H9 (cell line): ENCODE data around the gene ATP11B. TPM values are rescaled to one million over a fixed set of nuclear protein-coding genes. Genes with fewer than 3 reads are reported as not detected.

Experiments
- DNase-seq: peaks from one replicate; pipeline ENCODE4 v3.0.0-alpha.2; 2017
- H2AFZ ChIP-seq: one replicate; pipeline ENCODE4 v1.6.1; 2013; ENCODE audit warnings: mild to moderate bottlenecking, low read length, control low read depth, moderate library complexity
- H2AK5ac ChIP-seq: 2 replicates; pipeline ENCODE4 v1.6.1; 2013; ENCODE audit warnings: low read length, control low read depth, mixed read lengths; ENCODE audit not compliant: insufficient read length
- H2BK120ac ChIP-seq: one replicate; pipeline ENCODE4 v1.6.1; 2013; ENCODE audit warnings: low read depth, mild to moderate bottlenecking, low read length, control low read depth, inconsistent platforms; ENCODE audit not compliant: poor library complexity, severe bottlenecking
- H2BK12ac ChIP-seq: 2 replicates; pipeline ENCODE4 v1.6.1; 2013; ENCODE audit warnings: low read length, control low read depth, mixed read lengths, low read depth; ENCODE audit not compliant: insufficient read length
- H2BK15ac ChIP-seq: 2 replicates; pipeline ENCODE4 v1.6.1; 2013; ENCODE audit warnings: low read depth, low read length, control low read depth
- H2BK20ac ChIP-seq: one replicate; pipeline ENCODE4 v1.6.1; 2013; ENCODE audit warnings: low read depth, mild to moderate bottlenecking, low read length, control low read depth, inconsistent platforms; ENCODE audit not compliant: poor library complexity, severe bottlenecking
- H2BK5ac ChIP-seq: 2 replicates; pipeline ENCODE4 v1.6.1; 2013; ENCODE audit warnings: low read length, control low read depth, mixed read lengths; ENCODE audit not compliant: insufficient read length
- H3K14ac ChIP-seq: 2 replicates; pipeline ENCODE4 v1.6.1; 2013; ENCODE audit warnings: low read length, control low read depth; ENCODE audit not compliant: insufficient read depth
- H3K18ac ChIP-seq: 2 replicates; pipeline ENCODE4 v1.6.1; 2013; ENCODE audit warnings: low read depth, mild to moderate bottlenecking, mixed read lengths, low read length, control low read depth; ENCODE audit not compliant: insufficient read length
- H3K23ac ChIP-seq: 2 replicates; pipeline ENCODE4 v1.6.1; 2013; ENCODE audit warnings: low read length, control low read depth, mixed read lengths, low read depth; ENCODE audit not compliant: insufficient read length
- H3K23me2 ChIP-seq: 2 replicates; pipeline ENCODE4 v1.6.1; 2013; ENCODE audit warnings: low read depth, mild to moderate bottlenecking, mixed read lengths, low read length, control low read depth; ENCODE audit not compliant: insufficient read length, poor library complexity, severe bottlenecking
- H3K27ac ChIP-seq: 2 replicates; pipeline ENCODE4 v1.5.1; 2013; ENCODE audit warnings: low read length, control low read depth, mixed read lengths, low read depth; ENCODE audit not compliant: insufficient read length
- H3K27me3 ChIP-seq: 2 replicates; pipeline ENCODE4 v1.6.1; 2013; ENCODE audit warnings: low read length, control low read depth, inconsistent platforms; ENCODE audit not compliant: insufficient read depth
- H3K4ac ChIP-seq: 2 replicates; pipeline ENCODE4 v1.6.1; 2013; ENCODE audit warnings: low read depth, mild to moderate bottlenecking, control low read depth, inconsistent platforms, low read length, moderate library complexity
- H3K4me1 ChIP-seq: 2 replicates; pipeline ENCODE4 v1.6.1; 2013; ENCODE audit warnings: low read length, control low read depth, inconsistent platforms; ENCODE audit not compliant: insufficient read depth
- H3K4me2 ChIP-seq: 2 replicates; pipeline ENCODE4 v1.6.1; 2013; ENCODE audit warnings: low read length, control low read depth, mixed read lengths; ENCODE audit not compliant: insufficient read length, insufficient read depth
- H3K56ac ChIP-seq: 2 replicates; pipeline ENCODE4 v1.6.1; 2013; ENCODE audit warnings: low read depth, mild to moderate bottlenecking, mixed read lengths, low read length, control low read depth; ENCODE audit not compliant: insufficient read length
- H3K79me1 ChIP-seq: 2 replicates; pipeline ENCODE4 v1.6.1; 2013; ENCODE audit warnings: low read depth, mild to moderate bottlenecking, moderate library complexity, low read length, control low read depth, inconsistent platforms; ENCODE audit not compliant: insufficient read depth, poor library complexity, severe bottlenecking
- H3K79me2 ChIP-seq: 2 replicates; pipeline ENCODE4 v1.6.1; 2013; ENCODE audit warnings: low read length, control low read depth, inconsistent platforms; ENCODE audit not compliant: insufficient read depth
- H3K9ac ChIP-seq: 2 replicates; pipeline ENCODE4 v1.6.1; 2013; ENCODE audit warnings: low read length, control low read depth, mixed read lengths; ENCODE audit not compliant: insufficient read length; ENCODE audit errors: extremely low read depth
- H3K9me3 ChIP-seq: one replicate; pipeline ENCODE4 v1.6.1; 2013; ENCODE audit warnings: low read depth, low read length, inconsistent platforms; ENCODE audit not compliant: control insufficient read depth
- H3T11ph ChIP-seq: one replicate; pipeline ENCODE4 v1.6.1; 2013; ENCODE audit warnings: mild to moderate bottlenecking, low read length, control low read depth, inconsistent platforms
- H4K20me1 ChIP-seq: one replicate; pipeline ENCODE4 v1.6.1; 2013; ENCODE audit not compliant: control insufficient read depth, insufficient read length, insufficient read depth
- H4K5ac ChIP-seq: 2 replicates; pipeline ENCODE4 v1.6.1; 2013; ENCODE audit warnings: low read depth, mild to moderate bottlenecking, mixed read lengths, low read length, control low read depth; ENCODE audit not compliant: insufficient read length
- H4K8ac ChIP-seq: replicated peaks from 2 replicates; pipeline ENCODE4 v1.6.1; 2013; ENCODE audit warnings: low read length, control low read depth, mixed read lengths, low read depth; ENCODE audit not compliant: insufficient read length
- H4K91ac ChIP-seq: 2 replicates; pipeline ENCODE4 v1.6.1; 2013; ENCODE audit warnings: low read depth, mild to moderate bottlenecking, moderate library complexity, mixed read lengths, low read length, control low read depth; ENCODE audit not compliant: insufficient read length
- H3K27ac Mint-ChIP-seq, 3 experiments: 2 replicates in 2 of 3; 3 replicates in 1 of 3; pipeline ENCODE4 v1.8.0; 2020 to 2021; ENCODE audit warnings: mixed read lengths in 3 of 3, mild to moderate bottlenecking in 1 of 3, moderate library complexity in 1 of 3
- H3K27me3 Mint-ChIP-seq: 2 replicates; pipeline ENCODE4 v1.8.0; 2021; ENCODE audit warnings: low read depth, mild to moderate bottlenecking, moderate library complexity, mixed read lengths
- H3K36me3 Mint-ChIP-seq, 3 experiments: 2 replicates in 2 of 3; 3 replicates in 1 of 3; pipeline ENCODE4 v1.8.0; 2020 to 2021; ENCODE audit warnings: low read depth in 3 of 3, mixed read lengths in 3 of 3; ENCODE audit not compliant: insufficient read depth in 1 of 3
- H3K4me1 Mint-ChIP-seq, 2 experiments: 2 replicates each; pipeline ENCODE4 v1.8.0; 2020; ENCODE audit warnings: mixed read lengths in 2 of 2
- H3K4me3 Mint-ChIP-seq, 2 experiments: 2 replicates in 1 of 2; 3 replicates in 1 of 2; pipeline ENCODE4 v1.8.0; 2020 to 2021; ENCODE audit warnings: mild to moderate bottlenecking in 2 of 2, mixed read lengths in 2 of 2, moderate library complexity in 1 of 2
- H3K9me3 Mint-ChIP-seq, 2 experiments: 2 replicates in 1 of 2; 3 replicates in 1 of 2; pipeline ENCODE4 v1.8.0; 2020; ENCODE audit warnings: mild to moderate bottlenecking in 2 of 2, mixed read lengths in 2 of 2, moderate library complexity in 1 of 2
- CTCF ChIP-seq: fragments of 200-600 bp; sonication (generic); conservative IDR thresholded peaks from 3 replicates; pipeline ENCODE4 v1.8.0; 2021; ENCODE audit warnings: antibody characterized with exemption, mild to moderate bottlenecking
- WGBS: extraction: QIAGEN DNeasy Blood & Tissue Kit; methylation state at CpG from one replicate; pipeline ENCODE4 v1.1.7; 2013; ENCODE audit warnings: missing lambda C conversion rate, low lambda C conversion rate, mixed read lengths; ENCODE audit not compliant: insufficient read length; ENCODE audit errors: extremely low coverage; 5-methylcytosine and 5-hydroxymethylcytosine counted together
- total RNA-seq: library from RNA; stranded (reverse); gene quantifications from 2 replicates; pipeline ENCODE4 v1.2.1, GENCODE V29; 2021

The ATP11B gene
- total RNA-seq, 1 experiment from 2014 or later, result 30.0 TPM

- H3K79me1 ChIP-seq, result no peaks in the 10 kb centered on the region
- no peak overlapping the region for H3K14ac ChIP-seq
- no peak overlapping the region for H2BK15ac ChIP-seq
- no peak overlapping the region for H3K18ac ChIP-seq
- TF ChIP-seq CTCF, result no peak
- no peak overlapping the region for H3K27ac ChIP-seq
- no peak overlapping the region for H4K5ac ChIP-seq
- H3K4me3 Mint-ChIP-seq, result no peak overlapping the region
- H2AFZ ChIP-seq, result no peak overlapping the region
- H3K4me1 ChIP-seq, result no peaks in the 10 kb centered on the region
- H3K9me3 ChIP-seq, result no peaks in the 10 kb centered on the region
- no peak overlapping the region for H3K4ac ChIP-seq
- H4K8ac ChIP-seq, result no peak overlapping the region
- no peaks in the 10 kb centered on the region for H3K27me3 ChIP-seq
- no peaks in the 10 kb centered on the region for H3K9me3 Mint-ChIP-seq
- H2AK5ac ChIP-seq, result no peak overlapping the region
- no peak overlapping the region for H2BK120ac ChIP-seq
- H3K23me2 ChIP-seq, result no peaks in the 10 kb centered on the region
- H4K20me1 ChIP-seq, result no peaks in the 10 kb centered on the region
- H3K56ac ChIP-seq, result no peak overlapping the region
- H4K91ac ChIP-seq, result no peak overlapping the region
- H3K9ac ChIP-seq, result no peak overlapping the region
- no peaks in the 10 kb centered on the region for H3K4me1 Mint-ChIP-seq
- H2BK5ac ChIP-seq, result no peak overlapping the region
- no peak overlapping the region for H3K27ac Mint-ChIP-seq
- H3K36me3 Mint-ChIP-seq, result peaks cover 0 to 3% (median 0%) of the 10 kb centered on the region in 3 experiments; a peak in 1 of 7 replicates
- H3K79me2 ChIP-seq, result no peaks in the 10 kb centered on the region
- H3K27me3 Mint-ChIP-seq, result peaks cover 2% of the 10 kb centered on the region; the same call in 1 of the 2 replicates
- H3T11ph ChIP-seq, result no peak overlapping the region
- no peak for DNase-seq
- H3K23ac ChIP-seq, result no peak overlapping the region
- H2BK20ac ChIP-seq, result no peak overlapping the region
- H3K4me2 ChIP-seq, result no peak overlapping the region
- H2BK12ac ChIP-seq, result no peak overlapping the region
- no CpG with 5 or more reads among the region's 3 CpGs for WGBS
Measured at GRCh38 chr3:182755712-182756111, 37.6 kb upstream of the ATP11B start.
